GM19238 (cell line): ENCODE results near the gene KRTAP23-1.

Experiments
- DNase-seq: peaks from one replicate; pipeline ENCODE4 v3.0.0; 2011; ENCODE audit warnings: low spot score; ENCODE audit not compliant: insufficient read length

Gene KRTAP23-1

DNA sequence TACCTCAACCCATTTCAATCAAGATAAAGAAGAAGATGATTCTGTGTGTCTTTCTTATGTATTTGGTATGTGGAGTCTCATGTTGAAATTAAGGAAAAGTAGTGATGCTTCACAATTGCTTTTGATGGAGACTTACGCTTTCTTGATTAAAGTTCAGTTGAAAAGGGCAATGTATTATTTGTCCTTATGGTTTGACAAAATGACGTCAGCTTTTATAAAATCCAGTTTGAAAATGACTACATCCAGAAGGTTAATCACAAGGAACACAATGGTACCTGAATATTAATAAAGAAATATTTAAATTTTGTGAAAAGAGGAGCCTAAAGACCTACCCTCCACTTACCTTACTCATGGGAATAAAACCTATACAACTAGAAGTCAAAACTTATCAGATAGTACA, 32.7 kb downstream of the KRTAP23-1 start:
- no peak for DNase-seq

DNA sequence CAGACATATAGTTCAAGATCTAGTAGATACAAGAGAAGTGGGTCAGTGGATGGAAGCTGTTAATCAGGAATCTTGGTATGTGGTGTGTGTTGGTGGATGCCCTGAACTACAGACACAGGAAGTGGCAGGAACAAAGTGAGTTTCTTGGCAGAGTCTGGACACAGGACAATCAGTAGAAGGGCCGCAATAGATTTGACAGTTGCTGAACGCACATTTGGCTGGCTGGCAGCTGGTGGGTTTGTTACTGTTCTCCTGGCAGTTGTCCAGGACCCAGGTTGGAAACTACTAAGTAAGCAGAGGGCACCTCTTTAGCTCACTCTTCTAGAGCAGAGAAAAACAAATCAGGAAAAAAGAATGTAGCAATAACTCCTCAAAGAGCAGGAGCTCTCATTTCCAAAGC, 41.5 kb downstream of the KRTAP23-1 start:
- no peak for DNase-seq

DNA sequence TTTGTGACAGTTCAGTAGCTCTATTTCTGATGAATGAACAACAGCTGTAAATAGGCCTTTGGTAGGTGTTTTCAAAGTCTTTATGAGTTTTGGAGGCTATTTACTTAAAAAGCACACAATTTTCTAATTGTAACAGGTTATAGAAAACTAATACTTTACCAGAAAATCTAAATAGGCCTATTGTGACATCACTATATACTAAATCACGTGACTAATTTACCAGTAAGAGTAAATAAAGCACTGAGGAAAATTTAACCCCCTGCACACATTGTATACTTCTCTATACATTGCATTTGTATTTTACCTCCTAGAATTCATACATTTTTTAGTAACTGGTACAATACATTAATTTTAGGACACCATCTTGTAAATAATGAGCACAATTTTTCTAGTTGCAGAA, 43.3 kb downstream of the KRTAP23-1 start:
- DNase-seq = no peak
